SK-N-SH treated with all-trans-retinoic acid at 6 μM for 48 hours (cell line): ENCODE measurements around the gene PXT1.
"Not testable (repeated sequence)": the region's sequence is repeated elsewhere in the genome, so short reads cannot be mapped to it uniquely, and the experiment has no call there.

Source experiments
- CREB5 ChIP-seq: fragments of 250-450 bp; sonication (Bioruptor Pico); IDR thresholded peaks from 2 replicates; pipeline ENCODE4 v1.5.1; 2020; ENCODE audit warnings: low read depth, mild to moderate bottlenecking, moderate library complexity
- CSDC2 ChIP-seq: fragments of 250-450 bp; sonication (Bioruptor Pico); IDR thresholded peaks from 2 replicates; pipeline ENCODE4 v1.5.0; 2020; ENCODE audit warnings: mild to moderate bottlenecking, moderate library complexity
- ESRRG ChIP-seq: fragments of 250-450 bp; sonication (Bioruptor Pico); IDR thresholded peaks from 2 replicates; pipeline ENCODE4 v1.6.1; 2021; ENCODE audit warnings: mild to moderate bottlenecking
- PATZ1 ChIP-seq: fragments of 250-450 bp; sonication (Bioruptor Pico); IDR thresholded peaks from 2 replicates; pipeline ENCODE4 v1.8.0; 2020; ENCODE audit warnings: mild to moderate bottlenecking, moderate library complexity, borderline replicate concordance
- ZC3H10 ChIP-seq: fragments of 250-450 bp; sonication (Bioruptor Pico); IDR thresholded peaks from 2 replicates; pipeline ENCODE4 v1.5.1; 2021; ENCODE audit warnings: mild to moderate bottlenecking, moderate library complexity

GRCh38 chr6:36364061-36364635 is 78.5 kb downstream of the PXT1 start:
- TF ChIP-seq ESRRG, PATZ1, CSDC2, CREB5, ZC3H10 (CRISPR knock-in tag): not testable (repeated sequence)
